Large intestine (tissue), 3 donors: ENCODE results near the gene SIRT2. TPM values are rescaled to one million over a fixed set of nuclear protein-coding genes. Genes with fewer than 3 reads are reported as not detected.

Experiments
- DNase-seq, 2 donors: peaks; one replicate each; pipeline versions ENCODE4 v3.0.0 to v3.0.0-alpha.2; 2013
- H3K27ac ChIP-seq: one replicate; pipeline ENCODE4 v1.5.1; 2013; ENCODE audit warnings: low read length
- H3K27me3 ChIP-seq: 2 replicates; pipeline ENCODE4 v1.6.1; 2013; ENCODE audit warnings: low read length; ENCODE audit not compliant: control insufficient read depth, insufficient read depth
- H3K36me3 ChIP-seq: 2 replicates; pipeline ENCODE4 v1.6.1; 2013; ENCODE audit warnings: low read length; ENCODE audit not compliant: control insufficient read depth, insufficient read depth
- H3K4me1 ChIP-seq: one replicate; pipeline ENCODE4 v1.6.1; 2013; ENCODE audit warnings: low read length; ENCODE audit not compliant: control insufficient read depth, insufficient read depth
- H3K4me3 ChIP-seq: one replicate; pipeline ENCODE4 v1.5.1; 2013; ENCODE audit warnings: low read length
- H3K9me3 ChIP-seq: one replicate; pipeline ENCODE4 v1.6.1; 2013; ENCODE audit warnings: mild to moderate bottlenecking, low read depth, low read length, moderate library complexity; ENCODE audit not compliant: control insufficient read depth
- WGBS: methylation state at CpG from one replicate; pipeline ENCODE4 v1.1.5; 2013; ENCODE audit warnings: low lambda C conversion rate; ENCODE audit not compliant: insufficient coverage; 5-methylcytosine and 5-hydroxymethylcytosine counted together
- polyA plus RNA-seq: library from polyadenylated mRNA; unstranded; fragments of 120-200 nt; gene quantifications from one replicate; pipeline ENCODE4 v1.2.1, GENCODE V29; 2013

SIRT2 gene
- polyA plus RNA-seq, 1 donor, result 60.9 TPM

DNA sequence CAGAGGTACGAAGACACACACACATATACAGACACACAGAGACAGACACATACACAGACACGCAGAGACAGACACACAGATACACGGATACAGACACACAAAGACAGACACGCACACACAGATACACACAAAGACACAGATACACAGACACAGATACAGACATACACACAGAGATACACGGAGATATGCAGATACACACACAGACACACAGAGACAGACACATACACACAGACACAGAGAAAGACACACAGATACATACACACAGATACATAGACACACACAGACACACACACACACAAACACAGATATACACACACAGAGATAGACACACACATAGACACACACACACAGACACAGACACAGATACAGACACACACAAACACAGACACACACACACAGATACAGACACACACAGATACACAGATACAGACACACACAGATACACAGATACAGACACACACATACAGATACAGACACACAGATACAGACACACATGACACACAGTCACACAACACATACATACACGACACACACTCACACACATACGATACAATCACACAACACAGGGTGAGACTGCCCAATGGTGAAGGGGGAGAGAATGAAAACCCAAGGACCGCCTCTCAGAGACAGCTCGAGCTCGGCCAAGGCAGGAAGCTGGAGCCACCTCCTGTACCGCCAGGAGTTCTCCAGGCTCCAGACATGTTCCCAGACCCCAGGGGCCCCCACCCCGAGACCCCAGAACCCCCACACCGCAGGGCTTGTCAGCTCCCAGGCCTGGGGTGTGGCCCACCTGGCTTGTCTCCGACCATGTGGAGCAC, 21.4 kb upstream of the SIRT2 start:
- Histone ChIP-seq H3K27me3 (no peaks in the 10 kb centered on the region), H3K27ac (no peak overlapping the region), H3K4me1 (peaks cover 8% of the 10 kb centered on the region), H3K9me3 (no peaks in the 10 kb centered on the region), H3K36me3 (peaks cover 32% of the 10 kb centered on the region), H3K4me3 (no peak overlapping the region)
- no CpG with 5 or more reads among the region's 14 CpGs for WGBS
- no peak for DNase-seq

DNA sequence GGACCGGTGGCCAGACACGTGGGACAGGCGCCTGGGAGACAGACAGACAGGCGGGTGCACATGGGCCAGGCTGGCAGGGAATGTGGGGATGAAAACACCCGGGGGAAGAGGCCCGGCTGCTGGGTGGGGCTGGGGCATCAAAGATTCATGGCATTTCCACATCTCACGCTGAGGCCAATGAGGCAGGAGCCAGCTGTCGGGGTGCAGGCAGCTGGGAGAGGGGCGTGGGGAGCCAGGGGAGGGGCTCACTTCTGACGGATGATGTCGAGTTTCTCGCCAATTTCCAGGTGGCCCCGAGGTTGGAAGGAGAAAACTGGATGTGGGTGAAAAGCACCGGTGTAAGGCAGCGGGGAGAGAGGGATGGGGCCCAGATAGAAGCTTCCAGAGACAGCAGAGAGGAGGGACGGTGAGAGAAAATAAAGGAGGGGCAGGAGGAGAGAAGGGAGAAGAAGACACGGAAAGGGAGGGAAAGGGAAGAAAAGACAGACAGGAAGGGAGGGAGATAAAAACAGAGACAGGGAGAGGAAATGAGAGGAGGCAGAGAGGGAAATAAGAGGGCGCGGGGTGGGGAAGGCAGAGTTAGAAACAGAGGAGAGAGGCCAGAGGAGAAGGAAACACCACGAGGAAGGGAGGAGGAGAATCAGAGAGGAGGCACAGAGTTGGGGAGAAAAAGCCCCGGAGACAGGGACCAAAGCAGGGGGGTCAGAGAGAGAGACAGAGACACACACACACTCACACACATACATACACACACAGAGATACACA, 20.6 kb upstream of the SIRT2 start:
- DNase-seq, result no peak
- Histone ChIP-seq H3K4me1 (peaks cover 8% of the 10 kb centered on the region), H3K36me3 (peaks cover 35% of the 10 kb centered on the region), H3K27me3 (no peaks in the 10 kb centered on the region), H3K27ac (no peak overlapping the region), H3K4me3 (no peak overlapping the region), H3K9me3 (no peaks in the 10 kb centered on the region)
- WGBS, result 57% methylated on average over 5 of the region's 21 CpGs

DNA sequence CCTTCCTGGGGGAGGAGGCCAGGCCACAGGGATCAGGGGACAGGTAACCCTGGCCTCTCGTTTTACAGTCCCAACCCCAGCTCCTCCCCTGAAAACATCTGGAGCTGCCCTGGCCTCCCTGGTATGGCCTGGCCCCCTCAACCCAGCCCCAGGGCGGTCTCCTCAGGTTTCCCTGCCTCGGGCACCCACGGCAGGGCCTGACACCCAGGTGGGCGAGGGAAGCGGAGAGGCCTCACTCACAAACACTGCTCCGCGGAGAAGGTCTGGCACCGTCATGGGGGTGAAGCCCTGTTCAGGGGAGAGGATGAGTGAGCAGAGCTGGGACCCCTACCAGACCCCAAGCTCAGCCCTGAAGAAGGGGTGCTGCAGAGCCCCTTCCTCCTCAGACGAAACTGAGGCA, 19.1 kb upstream of the SIRT2 start:
- Histone ChIP-seq H3K27me3 (no peaks in the 10 kb centered on the region), H3K4me3 (no peak overlapping the region), H3K36me3 (peaks cover 26% of the 10 kb centered on the region), H3K27ac (no peak overlapping the region), H3K4me1 (peaks cover 8% of the 10 kb centered on the region), H3K9me3 (no peaks in the 10 kb centered on the region)
- WGBS, result no CpG with 5 or more reads among the region's 10 CpGs
- DNase-seq, result no peak

DNA sequence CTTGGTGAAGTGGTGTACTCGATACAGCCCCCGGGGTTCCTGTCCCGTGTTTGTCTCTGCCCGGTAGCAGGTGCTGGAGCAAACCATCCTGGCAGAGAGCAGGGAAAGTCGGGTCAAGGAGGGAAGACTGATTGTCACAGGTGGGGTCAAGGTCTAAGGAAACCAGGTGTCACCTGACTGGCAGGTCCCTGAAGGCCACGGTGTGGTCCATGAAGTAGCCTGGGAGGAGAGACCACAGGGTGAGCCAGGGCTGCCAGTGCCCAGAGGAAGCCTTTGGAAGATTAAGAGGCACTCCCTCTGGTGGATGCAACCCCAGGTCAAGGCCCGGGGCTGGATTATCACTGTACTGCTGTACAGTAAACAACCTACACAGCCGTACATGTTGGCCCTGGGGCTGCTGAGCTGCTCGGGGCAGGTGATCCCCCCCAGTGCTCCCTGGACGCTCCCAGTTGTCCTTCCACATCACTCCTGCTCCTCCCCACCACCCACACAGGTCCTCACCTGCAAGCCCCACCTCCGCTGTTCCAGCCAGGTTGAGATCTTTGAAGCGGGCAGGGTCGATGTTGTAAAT, 18.6 kb upstream of the SIRT2 start:
- DNase-seq, result peak in 1 of 2 donors; percentile 37
- H3K27ac ChIP-seq, result no peak overlapping the region
- no peaks in the 10 kb centered on the region for H3K27me3 ChIP-seq
- H3K36me3 ChIP-seq, result peaks cover 26% of the 10 kb centered on the region
- no CpG with 5 or more reads among the region's 13 CpGs for WGBS
- no peak overlapping the region for H3K4me3 ChIP-seq
- no peaks in the 10 kb centered on the region for H3K9me3 ChIP-seq
- peaks cover 8% of the 10 kb centered on the region for H3K4me1 ChIP-seq

DNA sequence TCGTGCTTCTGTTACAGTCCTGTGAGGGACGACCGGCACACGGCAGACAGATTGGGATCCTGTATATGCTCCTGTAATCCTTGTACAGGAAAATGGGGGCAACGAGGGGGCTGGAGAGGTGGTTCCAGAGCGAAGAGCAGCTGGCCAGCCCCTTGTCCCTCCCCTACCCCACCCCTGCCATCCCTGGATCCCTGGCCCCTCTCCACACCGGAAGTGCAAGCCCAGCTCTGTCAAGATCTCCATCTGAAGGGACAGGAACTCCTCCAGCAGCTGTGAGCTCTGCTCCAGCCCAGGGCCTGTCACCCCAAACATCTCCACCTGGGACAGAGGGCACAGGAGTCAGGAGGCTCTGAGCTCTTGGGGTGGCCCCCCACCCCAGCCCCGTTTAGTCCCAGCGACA, 18.1 kb upstream of the SIRT2 start:
- DNase-seq, result no peak
- no CpG with 5 or more reads among the region's 9 CpGs for WGBS

DNA sequence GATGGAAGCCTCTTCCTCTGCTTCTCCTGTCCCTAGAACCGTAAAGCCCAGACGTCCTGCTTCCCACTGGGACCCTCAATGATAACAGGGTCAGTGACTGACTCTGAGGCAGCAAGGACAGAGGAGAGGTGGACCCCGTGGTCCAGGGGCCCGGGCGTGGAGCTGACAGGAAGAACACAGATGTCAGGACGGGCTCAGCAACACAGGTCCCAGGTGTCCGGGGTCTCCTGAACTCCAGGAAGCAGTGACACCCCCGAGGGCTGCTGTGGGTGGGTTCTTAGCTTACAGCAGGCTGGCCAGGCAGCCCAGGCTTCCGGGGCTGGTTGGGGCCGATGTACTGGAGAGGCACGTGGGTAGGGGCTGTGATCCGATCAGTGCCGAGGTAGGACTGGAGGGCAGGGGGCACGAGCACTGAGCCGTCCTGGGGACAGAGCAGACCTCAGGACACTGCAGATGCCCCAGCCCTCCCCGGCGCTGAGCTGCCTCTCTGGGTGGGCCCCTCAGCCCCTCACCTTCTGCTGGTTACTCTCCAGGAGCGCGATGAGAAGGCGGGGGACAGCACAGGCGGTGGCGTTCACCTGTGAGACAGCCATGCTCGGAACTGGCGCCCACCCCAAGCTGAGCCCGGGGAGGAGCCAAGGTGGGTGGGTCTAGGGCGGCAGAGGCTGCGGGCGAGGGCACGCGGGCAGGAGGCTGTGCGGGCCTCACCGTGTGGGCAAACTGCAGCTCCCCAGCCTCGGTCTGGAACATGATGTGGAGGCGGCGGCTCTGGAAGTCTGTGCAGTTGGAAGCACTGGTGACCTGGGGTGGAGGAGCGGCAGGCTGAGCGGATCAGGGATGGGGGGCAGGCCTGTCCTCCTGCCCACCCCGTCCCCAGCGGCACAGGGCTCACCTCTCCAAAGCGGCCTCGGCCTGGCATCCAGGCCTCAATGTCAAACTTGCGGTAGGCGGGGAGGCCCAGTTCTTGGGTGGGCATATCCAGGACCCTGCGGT, 16.2 kb upstream of the SIRT2 start:
- H3K27me3 ChIP-seq, result peaks cover 14% of the 10 kb centered on the region
- H3K9me3 ChIP-seq, result peaks cover 4% of the 10 kb centered on the region
- DNase-seq, result no peak
- H3K4me1 ChIP-seq, result peaks cover 8% of the 10 kb centered on the region
- H3K36me3 ChIP-seq, result peaks cover 15% of the 10 kb centered on the region
- H3K27ac ChIP-seq, result no peak overlapping the region
- H3K4me3 ChIP-seq, result no peak overlapping the region
- WGBS, result 100% methylated on average over 1 of the region's 44 CpGs

More for the DNA sequence above, 18.1 kb upstream of the SIRT2 start:
- no peak overlapping the region for H3K27ac ChIP-seq
- H3K4me3 ChIP-seq, result no peak overlapping the region
- peaks cover under 1% of the 10 kb centered on the region for H3K27me3 ChIP-seq
- peaks cover 8% of the 10 kb centered on the region for H3K4me1 ChIP-seq
- peaks cover 26% of the 10 kb centered on the region for H3K36me3 ChIP-seq
- H3K9me3 ChIP-seq, result no peaks in the 10 kb centered on the region

DNA sequence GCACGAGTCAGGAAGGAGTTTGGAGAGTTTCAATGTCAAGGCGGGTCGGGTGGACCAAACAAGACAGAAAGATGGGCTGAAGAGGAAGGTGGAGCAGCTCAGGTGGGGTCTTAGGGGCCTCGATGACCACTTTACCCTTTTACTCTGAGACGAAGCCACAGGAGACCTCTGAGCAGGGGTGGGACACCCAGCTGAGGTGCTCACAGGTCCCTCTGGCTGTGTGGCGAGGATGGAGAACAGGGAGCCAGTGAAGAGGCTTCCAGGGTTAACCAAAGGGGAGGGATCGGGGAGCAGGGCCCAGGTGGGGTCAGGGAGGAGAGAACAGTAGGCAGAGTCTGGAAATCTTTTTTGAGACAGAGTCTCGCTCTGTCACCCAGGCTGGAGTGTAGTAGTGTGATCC, 14.5 kb upstream of the SIRT2 start:
- no peak overlapping the region for H3K27ac ChIP-seq
- H3K36me3 ChIP-seq, result peaks cover 13% of the 10 kb centered on the region
- H3K27me3 ChIP-seq, result peaks cover 14% of the 10 kb centered on the region
- H3K4me1 ChIP-seq, result peaks cover 8% of the 10 kb centered on the region
- peaks cover 4% of the 10 kb centered on the region for H3K9me3 ChIP-seq
- WGBS, result no CpG with 5 or more reads among the region's 8 CpGs
- no peak overlapping the region for H3K4me3 ChIP-seq
- no peak for DNase-seq

DNA sequence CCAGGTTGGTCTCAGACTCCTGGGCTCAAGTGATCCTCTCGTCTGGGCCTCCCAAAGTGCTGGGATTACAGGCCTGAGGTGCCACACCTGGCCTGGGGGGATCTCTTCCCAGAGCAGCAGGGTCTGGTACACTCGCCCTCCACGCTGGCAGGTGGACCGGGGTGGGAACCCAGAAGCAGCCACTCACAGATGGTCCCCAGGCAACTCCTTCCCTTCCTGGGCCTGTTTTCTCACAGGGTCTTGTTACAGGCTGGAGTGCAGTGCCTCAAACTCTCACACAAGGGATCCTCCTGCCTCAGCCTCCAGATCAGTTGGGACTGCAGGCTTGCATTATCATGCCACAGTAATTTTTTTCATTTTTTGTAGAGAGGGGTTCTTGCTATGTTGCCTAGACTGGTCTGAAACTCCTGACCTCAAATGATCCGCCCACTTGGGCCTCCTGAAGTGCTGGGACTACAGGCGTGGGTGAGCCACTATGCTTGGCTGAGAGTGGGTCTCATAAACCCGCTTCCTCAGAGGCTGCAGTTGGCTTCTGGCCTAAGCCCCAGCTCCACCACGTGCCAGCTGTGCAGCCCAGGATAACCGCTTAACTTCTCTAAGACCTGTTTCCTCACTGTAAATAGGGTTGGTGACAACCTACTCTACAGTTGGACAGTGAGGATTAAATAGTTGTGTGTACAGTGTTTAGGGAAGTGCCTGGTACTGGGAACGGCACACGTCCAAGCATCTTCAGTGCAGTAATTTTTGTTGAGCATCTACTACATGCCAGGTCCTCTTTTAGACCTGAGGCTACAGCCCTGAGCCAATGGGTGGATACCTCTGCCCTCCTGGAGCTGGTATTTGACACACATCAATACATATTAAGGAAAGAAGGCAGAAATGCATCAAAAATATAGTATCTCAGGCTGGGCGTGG, 13.4 kb upstream of the SIRT2 start:
- no peak overlapping the region for H3K4me3 ChIP-seq
- 100% methylated on average over 1 of the region's 12 CpGs for WGBS
- no peak for DNase-seq
- peaks cover 3% of the 10 kb centered on the region for H3K4me1 ChIP-seq
- H3K27me3 ChIP-seq, result peaks cover 14% of the 10 kb centered on the region
- no peak overlapping the region for H3K27ac ChIP-seq
- H3K36me3 ChIP-seq, result peaks cover 15% of the 10 kb centered on the region
- H3K9me3 ChIP-seq, result peaks cover 4% of the 10 kb centered on the region

DNA sequence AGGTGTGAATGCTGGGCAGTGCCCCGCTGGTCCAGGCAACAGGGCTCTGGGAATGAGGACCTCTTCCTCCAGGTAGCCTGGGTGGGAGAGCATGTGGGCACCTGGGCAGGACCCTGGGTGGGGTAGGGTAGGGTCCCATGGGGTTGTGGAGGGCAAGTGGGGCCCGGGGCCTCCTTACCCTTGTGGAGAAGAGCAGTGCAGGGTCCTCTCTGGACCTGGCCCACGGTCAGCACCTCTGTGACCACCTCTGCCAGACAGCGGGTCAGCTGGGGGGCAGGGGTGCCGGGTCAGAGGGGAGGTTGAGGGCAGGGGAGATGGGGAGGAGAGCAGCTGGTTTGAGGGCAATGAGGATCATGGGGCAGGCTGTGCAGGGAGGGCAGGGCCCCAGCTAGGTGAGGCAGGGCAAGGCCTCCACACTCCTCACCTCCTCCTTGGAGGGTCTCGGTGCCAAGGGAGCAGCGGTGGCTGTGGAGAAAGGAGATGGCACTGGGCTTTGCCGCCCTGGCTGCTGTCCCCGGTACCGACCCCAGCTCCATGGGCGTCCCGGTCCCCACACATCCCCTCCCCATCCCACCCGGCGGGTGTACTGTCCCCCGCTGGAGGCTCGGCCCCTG, 12.1 kb upstream of the SIRT2 start:
- Histone ChIP-seq H3K36me3 (peaks cover 27% of the 10 kb centered on the region), H3K4me3 (no peak overlapping the region), H3K4me1 (no peaks in the 10 kb centered on the region), H3K27me3 (peaks cover 14% of the 10 kb centered on the region), H3K27ac (no peak overlapping the region), H3K9me3 (peaks cover 6% of the 10 kb centered on the region)
- WGBS, result no CpG with 5 or more reads among the region's 16 CpGs
- no peak for DNase-seq
